Activated CD4-positive, CD25-positive, alpha-beta regulatory T cell treated with anti-CD3 and anti-CD28 coated beads, Interleukin-2, amount 50 U/mL, for 24 hours (primary cell): Measurements from ENCODE around the gene SOX6.
"Not testable (repeated sequence)": the region's sequence is repeated elsewhere in the genome, so short reads cannot be mapped to it uniquely, and the experiment has no call there.

Experiments
- ATAC-seq, 2 donors: fragments of 150-1000 bp; cut with Tn5 transposase; one replicate each; pipeline ENCODE4 v1.10.0; 2021; ENCODE audit warnings: mild to moderate bottlenecking in 1 of 2, moderate library complexity in 1 of 2

SOX6 gene

GRCh38 chr11:16141614-16142013, 214.7 kb downstream of the SOX6 start:
- ATAC-seq: not testable (repeated sequence)

- ATAC-seq: not testable (repeated sequence)
Observed at GRCh38 chr11:16141162-16141561, 215.2 kb downstream of the SOX6 start.

- no peak for ATAC-seq
Observed at GRCh38 chr11:16136792-16137390, 219.5 kb downstream of the SOX6 start.

GRCh38 chr11:16133867-16134266, 222.5 kb downstream of the SOX6 start:
- ATAC-seq: no peak

DNA sequence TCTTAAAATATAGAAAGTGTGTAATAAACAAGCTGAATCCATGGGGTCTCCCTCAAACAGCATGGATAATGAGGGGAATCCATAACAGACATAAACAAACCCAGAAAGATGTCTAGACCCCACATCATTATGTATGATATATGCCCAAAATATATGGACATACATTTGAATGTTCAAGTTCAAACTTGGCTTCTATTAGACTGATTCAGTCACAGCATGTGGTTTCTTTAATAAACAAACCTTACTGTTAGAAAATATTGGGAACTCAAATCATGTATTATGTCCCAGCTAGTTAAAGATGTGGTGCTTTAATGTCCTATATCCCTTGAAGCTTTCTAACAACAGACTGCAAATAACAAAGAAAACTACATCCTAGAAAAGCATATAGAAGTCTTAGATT, 228.6 kb downstream of the SOX6 start:
- ATAC-seq: no peak

- ATAC-seq: no peak
Observed at GRCh38 chr11:16126362-16126761, 230.0 kb downstream of the SOX6 start.

DNA sequence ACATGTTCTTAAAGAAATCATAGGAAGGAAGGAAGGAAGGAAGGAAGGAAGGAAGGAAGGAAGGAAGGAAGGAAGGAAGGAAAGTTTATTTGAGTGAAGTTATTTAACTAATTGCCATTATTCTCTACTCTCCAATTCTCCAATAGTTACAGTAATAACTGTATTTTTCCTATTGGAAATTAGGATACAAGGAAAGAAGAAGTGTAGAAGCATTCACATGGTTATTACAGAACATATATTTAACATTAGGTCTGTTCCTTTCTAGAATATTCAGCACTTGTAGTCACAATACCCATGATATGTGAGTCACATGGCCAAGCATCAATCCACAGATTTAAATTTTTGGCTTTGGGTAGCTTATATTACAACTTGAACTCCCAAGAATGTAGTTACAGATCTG, 230.6 kb downstream of the SOX6 start:
- no peak for ATAC-seq

- ATAC-seq: no peak
Observed at GRCh38 chr11:16124390-16124789, 232.0 kb downstream of the SOX6 start.

GRCh38 chr11:16121853-16122252, 234.5 kb downstream of the SOX6 start:
- no peak for ATAC-seq

DNA sequence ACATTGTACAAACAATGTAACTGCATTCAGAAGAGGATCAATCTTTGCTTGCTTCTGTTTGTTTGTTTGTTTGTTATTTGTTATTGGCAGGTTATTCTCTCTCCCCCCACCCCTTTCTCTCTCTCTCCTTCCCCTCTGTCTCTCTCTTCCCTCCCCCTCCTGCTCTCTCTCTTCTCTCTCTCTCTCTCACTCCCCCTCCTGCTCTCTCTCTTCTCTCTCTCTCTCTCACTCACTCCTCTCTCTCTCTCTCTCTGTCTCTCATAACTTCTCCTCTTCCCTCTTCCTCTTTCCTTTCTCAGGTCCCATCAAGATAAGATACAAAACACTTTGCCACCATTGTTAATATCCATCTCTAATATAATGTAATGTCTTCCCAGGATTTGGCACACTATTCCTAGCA, 236.3 kb downstream of the SOX6 start:
- ATAC-seq: no peak

DNA sequence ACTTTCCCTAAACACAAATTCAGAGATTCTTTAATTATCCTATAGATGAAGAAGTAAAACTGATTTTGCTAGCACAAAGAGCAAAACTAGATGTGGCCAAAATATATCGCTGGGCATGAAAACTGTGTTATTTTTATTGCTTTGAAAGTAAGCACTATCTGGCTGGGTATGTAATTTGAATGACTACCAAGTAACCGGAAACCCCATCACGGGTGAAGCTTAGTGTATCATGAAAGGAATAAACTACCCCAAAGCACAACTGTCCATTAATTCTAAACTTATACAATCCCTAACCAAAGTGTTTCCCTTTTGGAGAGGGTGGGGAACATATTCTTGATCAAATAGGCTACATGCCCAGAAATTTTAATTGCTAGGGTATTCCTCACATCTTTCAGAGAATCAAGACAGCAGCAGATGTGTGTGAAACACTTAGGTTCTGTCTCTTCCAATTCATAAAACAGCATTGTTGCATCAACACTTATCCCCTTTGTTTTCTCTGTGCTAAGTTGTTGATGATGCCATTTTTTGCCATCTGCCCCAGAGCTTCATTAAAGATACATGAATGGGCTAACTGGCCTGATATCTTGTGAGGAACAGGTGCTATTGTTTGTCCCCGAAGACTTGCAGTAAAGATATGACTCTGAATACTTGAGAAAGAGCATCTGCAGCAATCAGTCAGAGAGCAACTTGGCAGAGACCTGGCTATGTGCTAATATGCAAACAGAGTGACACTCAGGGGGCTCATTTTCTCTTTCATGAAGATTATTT, 238.2 kb downstream of the SOX6 start:
- no peak for ATAC-seq

DNA sequence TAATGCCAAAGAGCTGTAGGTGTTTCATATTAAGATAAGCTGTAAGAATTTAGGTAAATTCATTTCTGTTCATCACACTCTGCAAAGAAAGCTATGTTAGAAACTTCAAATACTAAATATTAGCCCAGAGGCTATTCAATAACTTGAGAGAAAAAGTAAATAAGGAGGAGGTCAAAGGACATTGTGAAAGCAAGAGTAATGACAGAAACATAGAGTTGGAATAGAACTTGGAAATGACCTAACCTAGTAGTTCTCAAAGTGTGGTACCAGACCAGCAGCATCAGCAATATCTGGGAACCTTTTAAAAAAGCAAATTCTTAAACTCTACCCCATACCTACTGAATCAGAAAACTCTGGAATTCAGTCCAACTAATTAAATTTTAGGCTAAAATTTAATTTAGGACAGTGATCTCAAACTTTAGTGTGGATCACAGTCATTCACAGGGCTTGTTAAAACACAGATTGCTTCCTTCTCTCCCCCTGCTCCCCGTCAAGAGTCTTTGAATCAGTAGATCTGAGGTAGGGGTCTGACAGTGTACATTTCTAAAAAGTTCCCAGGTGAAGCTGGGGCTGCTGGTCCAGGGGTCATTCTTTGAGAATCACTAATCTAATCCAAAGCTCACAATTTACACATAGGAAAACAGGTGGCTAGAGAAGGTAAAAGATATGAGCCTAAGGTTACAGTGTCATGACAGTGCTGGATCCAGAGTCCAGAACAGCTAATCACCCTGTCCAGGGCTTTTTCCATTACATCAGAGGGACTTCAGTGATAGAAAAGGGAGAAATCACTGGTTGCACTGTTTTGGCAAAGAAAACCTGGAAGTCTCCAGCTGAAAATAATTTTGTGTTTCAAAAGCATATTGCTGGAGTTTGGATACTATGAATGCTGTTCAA, 241.1 kb downstream of the SOX6 start:
- ATAC-seq: no peak

- ATAC-seq: no peak
Observed at GRCh38 chr11:16114431-16114830, 241.9 kb downstream of the SOX6 start.

GRCh38 chr11:16111690-16112089, 244.7 kb downstream of the SOX6 start:
- no peak for ATAC-seq

DNA sequence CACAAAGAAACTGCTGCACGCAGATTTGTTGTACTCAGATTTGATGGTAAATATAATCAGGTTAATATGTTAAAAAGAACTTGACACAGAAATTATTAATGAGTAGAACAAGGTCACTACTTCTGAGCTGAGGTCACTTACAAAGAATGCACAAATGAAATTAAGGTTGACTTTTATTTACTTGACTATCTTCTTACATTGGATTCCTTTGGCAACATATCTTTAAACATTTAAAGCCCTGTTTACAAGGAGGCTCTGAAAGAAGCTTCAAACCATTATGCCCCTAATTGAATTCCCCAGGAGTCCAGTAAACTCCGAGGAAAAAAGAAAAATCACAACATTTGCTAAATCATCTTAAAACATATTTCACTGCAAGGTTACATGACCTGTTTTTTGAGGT, 245.5 kb downstream of the SOX6 start:
- ATAC-seq: no peak

DNA sequence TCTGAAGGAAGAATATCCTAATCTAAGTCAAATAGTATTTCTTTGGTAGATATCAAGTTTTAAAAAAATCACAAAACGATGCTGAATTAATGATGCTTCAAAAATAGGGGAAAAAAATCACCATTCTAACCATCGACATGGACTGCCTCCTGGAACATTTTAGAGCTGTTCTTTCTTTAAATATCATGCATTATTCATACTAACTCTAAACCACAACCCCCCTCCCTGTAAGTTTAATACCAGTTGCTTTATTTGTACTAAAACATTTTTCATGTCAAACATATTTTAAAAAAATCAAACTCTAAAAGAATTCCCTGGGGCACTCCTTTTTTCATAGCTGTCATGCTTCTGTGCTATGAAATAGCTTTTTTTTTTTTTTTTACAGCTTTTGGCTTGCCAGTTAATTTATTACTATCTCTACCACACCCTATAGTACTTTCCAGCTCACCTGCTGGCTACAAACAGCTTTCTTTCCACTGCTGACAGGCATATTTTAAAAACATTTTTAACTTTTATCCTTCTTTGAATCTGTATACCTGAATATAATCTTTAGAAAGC, 256.9 kb downstream of the SOX6 start:
- no peak for ATAC-seq

DNA sequence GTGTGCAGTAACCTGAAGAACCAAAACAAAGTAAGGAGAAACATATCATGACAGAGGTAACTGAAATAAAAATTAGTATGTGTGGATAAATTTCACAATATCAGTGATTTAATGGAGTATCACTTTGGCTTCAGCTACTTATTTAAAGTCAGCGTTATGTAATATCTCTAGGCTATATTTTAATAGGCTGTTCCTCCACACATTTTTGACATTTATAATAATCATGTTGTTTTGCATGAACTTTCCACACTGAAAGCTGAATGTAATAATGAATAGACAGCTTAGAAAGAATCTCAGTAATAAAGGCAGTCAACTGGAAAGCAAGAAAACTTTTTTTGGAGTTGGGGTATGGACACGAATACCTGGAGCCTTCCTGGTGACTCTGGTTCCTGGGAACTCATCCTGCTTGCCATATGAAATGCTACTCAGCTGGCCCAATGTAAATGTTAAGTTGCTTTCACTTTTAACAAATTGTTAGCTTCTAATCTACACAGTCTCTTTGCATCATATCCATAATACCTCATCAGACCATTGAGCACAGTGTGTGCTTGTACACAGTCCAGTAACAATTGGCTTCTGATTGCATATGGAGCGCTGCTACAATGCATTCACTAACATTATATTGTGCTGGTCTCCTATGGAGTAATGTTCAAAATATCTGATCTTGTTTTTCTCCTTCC, 257.7 kb downstream of the SOX6 start:
- no peak for ATAC-seq

GRCh38 chr11:16097543-16097942, 258.8 kb downstream of the SOX6 start:
- ATAC-seq: no peak

DNA sequence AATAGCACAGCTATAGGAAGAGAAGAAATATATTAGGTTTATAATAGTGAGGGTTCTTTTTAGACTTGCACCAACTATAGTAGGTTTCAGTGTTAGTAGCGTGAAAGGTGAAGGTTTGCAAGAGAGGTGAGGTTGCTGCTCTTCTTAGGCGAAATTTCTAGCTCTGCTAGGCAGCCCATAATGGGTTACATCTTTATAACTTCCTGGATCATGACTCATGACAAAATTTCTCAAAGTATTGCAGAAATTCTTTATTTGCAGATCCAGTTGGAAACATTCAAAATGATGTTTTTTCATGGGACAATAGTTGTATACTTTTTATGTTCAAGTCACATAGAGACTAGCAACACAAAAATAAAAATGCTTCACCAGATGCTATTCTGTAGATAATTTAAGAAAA, 260.0 kb downstream of the SOX6 start:
- ATAC-seq: no peak

- ATAC-seq: no peak
Observed at GRCh38 chr11:16095756-16096155, 260.6 kb downstream of the SOX6 start.

GRCh38 chr11:16093889-16094653, 262.3 kb downstream of the SOX6 start:
- no peak for ATAC-seq

DNA sequence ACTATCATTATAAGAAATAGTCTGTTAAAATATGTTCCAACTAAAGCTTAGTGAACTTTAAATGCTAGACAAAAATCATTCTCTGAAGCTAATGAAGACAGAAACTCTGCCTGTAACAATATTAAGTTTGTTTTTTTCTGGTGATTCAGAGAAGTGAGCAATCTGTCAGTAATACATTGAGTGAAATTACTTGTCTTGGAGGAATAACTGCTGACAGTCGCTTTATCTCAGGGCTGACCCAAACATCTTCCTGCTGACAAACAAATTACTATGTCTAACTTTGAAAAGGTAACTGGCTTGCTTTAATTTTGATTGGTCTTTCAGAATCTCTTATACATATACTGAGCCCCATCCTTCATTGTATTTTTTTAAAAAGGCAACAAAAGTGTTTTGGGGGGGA, 264.5 kb downstream of the SOX6 start:
- no peak for ATAC-seq
